WERI-Rb-1 (cell line): ENCODE results near the gene TSGA10IP.

Experiments
- DNase-seq: peaks from one replicate; pipeline ENCODE4 v3.0.0-alpha.2; 2020
- H3K27ac ChIP-seq: fragments of 250-450 bp; sonication (Bioruptor Pico); 2 replicates; pipeline ENCODE4 v1.5.1; 2020; ENCODE audit warnings: mild to moderate bottlenecking, moderate library complexity
- H3K27me3 ChIP-seq: fragments of 250-450 bp; sonication (Bioruptor Pico); 2 replicates; pipeline ENCODE4 v1.5.1; 2021; ENCODE audit warnings: mild to moderate bottlenecking, low read depth, moderate library complexity; ENCODE audit not compliant: insufficient read depth, severe bottlenecking
- H3K36me3 ChIP-seq: fragments of 250-450 bp; sonication (Bioruptor Pico); 2 replicates; pipeline ENCODE4 v1.5.1; 2020; ENCODE audit warnings: mild to moderate bottlenecking, moderate library complexity
- H3K4me3 ChIP-seq: 2 replicates; pipeline ENCODE4 v1.5.1; 2011; ENCODE audit warnings: low read depth, mild to moderate bottlenecking, control low read depth, low read length
- H3K9me3 ChIP-seq: fragments of 250-450 bp; sonication (Bioruptor Pico); 2 replicates; pipeline ENCODE4 v1.5.1; 2021; ENCODE audit warnings: mild to moderate bottlenecking, moderate library complexity; ENCODE audit not compliant: severe bottlenecking
- CTCF ChIP-seq: IDR thresholded peaks from 2 replicates; pipeline ENCODE4 v1.5.1; 2011; ENCODE audit warnings: low read depth, mild to moderate bottlenecking, control low read depth, inconsistent platforms, low read length

The TSGA10IP gene

GRCh38 chr11:65922565-65922964 lies 22.7 kb upstream of the TSGA10IP start:
- H3K27me3 ChIP-seq = no peaks in the 10 kb centered on the region
- TF ChIP-seq CTCF = no peak
- H3K4me3 ChIP-seq = no peak overlapping the region
- H3K9me3 ChIP-seq = no peaks in the 10 kb centered on the region
- peaks cover 17% of the 10 kb centered on the region for H3K36me3 ChIP-seq
- no peak for DNase-seq
- no peak overlapping the region for H3K27ac ChIP-seq

GRCh38 chr11:65925397-65925796 lies 19.9 kb upstream of the TSGA10IP start:
- Histone ChIP-seq H3K4me3 (no peak overlapping the region), H3K9me3 (no peaks in the 10 kb centered on the region), H3K27me3 (no peaks in the 10 kb centered on the region), H3K36me3 (peaks cover 17% of the 10 kb centered on the region), H3K27ac (no peak overlapping the region)
- DNase-seq = no peak
- no peak for TF ChIP-seq CTCF

GRCh38 chr11:65927904-65928397 lies 17.3 kb upstream of the TSGA10IP start:
- Histone ChIP-seq H3K27me3 (no peaks in the 10 kb centered on the region), H3K27ac (no peak overlapping the region), H3K9me3 (no peaks in the 10 kb centered on the region), H3K36me3 (peaks cover 5% of the 10 kb centered on the region), H3K4me3 (no peak overlapping the region)
- DNase-seq = no peak
- no peak for TF ChIP-seq CTCF

- DNase-seq = no peak
- Histone ChIP-seq H3K4me3 (no peak overlapping the region), H3K27ac (no peak overlapping the region), H3K36me3 (peaks cover under 1% of the 10 kb centered on the region; the same call in 1 of the 2 replicates), H3K9me3 (no peaks in the 10 kb centered on the region), H3K27me3 (no peaks in the 10 kb centered on the region)
- TF ChIP-seq CTCF = no peak
These were observed 16.6 kb upstream of the TSGA10IP start for GRCh38 chr11:65928667-65929066.

GRCh38 chr11:65931773-65932557 lies 13.3 kb upstream of the TSGA10IP start:
- peak; percentile 11; the same call in 1 of the 2 replicates for TF ChIP-seq CTCF
- Histone ChIP-seq H3K27me3 (no peaks in the 10 kb centered on the region), H3K4me3 (no peak overlapping the region), H3K36me3 (no peaks in the 10 kb centered on the region), H3K9me3 (no peaks in the 10 kb centered on the region), H3K27ac (no peak overlapping the region)
- no peak for DNase-seq
